SH-SY5Y (cell line): ENCODE data around the gene CYP11A1.

Experiments
- GATA2 ChIP-seq: IDR thresholded peaks from 2 replicates; pipeline ENCODE4 v1.6.1; 2011; ENCODE audit warnings: mild to moderate bottlenecking, low read depth, low read length
- GATA3 ChIP-seq: IDR thresholded peaks from 2 replicates; pipeline ENCODE4 v1.6.1; 2011; ENCODE audit warnings: low read depth, mild to moderate bottlenecking, low read length, moderate library complexity

GRCh38 chr15:74385733-74386132, 18.3 kb upstream of the CYP11A1 start:
- TF ChIP-seq GATA2 (no peak), GATA3 (no peak)
